HG03060 (cell line): ENCODE measurements around the gene NAV1.

Source experiments
- ATAC-seq: cut with Tn5 transposase; IDR thresholded peaks from one replicate; pipeline ENCODE4 v1.9.1; 2021; ENCODE audit warnings: low read depth, moderate number of reproducible peaks; ENCODE audit not compliant: unreplicated experiment

Gene NAV1

DNA sequence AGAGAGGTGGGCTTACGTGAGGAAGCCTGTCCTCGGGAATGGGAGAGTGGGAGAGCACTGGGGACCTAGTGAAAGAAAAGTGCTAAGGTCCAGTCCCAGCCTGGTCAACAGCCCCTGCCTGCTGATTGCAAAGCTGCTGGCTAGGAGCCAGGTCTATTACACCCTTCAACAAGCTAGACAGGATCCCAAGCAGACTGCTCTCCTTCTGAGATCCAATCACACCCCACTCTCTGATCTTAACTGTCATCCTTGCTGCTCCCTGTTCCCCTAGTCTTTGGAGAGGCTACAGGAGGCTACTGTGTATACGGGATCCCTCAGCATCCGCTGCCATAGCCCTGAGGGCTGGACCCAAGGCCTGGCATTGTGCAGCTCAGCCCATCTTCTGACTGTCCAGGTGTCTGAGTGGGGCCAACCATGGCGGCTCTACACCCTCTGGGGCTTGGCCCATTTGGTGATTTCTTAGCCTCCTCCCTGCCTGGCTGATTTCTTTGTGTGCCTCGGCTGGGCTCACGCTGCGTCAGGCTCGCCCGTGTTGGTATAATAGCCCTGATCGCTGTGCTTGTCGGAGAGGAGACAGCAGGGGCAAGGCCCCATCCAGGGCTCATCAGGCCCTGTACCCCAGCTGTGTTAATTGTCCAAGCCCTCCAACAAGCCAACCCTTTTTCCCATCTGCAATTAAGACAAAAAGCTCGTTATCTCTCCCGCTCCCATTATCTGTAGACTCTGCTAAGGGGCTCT is 43.9 kb downstream of the NAV1 start:
- ATAC-seq, result no peak

DNA sequence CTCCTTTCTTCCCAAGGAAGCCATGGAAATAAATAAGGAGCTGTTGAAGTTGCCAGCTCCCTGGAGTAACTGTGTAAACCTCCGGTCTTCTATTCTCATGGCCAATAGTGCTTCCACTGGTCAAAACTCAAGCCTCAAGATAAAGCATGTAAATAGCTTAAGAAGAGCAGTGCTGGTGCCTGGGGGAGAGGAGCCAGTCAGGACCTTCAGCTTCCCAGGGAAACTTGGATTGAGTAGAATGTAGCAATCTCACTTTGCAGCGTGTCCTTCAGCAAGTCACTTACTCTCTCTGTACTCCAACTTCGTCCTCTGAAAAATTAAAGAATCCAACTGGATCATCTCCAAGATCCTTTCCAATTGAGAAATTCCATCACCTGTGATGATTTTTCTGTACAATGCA is 44.7 kb downstream of the NAV1 start:
- no peak for ATAC-seq

DNA sequence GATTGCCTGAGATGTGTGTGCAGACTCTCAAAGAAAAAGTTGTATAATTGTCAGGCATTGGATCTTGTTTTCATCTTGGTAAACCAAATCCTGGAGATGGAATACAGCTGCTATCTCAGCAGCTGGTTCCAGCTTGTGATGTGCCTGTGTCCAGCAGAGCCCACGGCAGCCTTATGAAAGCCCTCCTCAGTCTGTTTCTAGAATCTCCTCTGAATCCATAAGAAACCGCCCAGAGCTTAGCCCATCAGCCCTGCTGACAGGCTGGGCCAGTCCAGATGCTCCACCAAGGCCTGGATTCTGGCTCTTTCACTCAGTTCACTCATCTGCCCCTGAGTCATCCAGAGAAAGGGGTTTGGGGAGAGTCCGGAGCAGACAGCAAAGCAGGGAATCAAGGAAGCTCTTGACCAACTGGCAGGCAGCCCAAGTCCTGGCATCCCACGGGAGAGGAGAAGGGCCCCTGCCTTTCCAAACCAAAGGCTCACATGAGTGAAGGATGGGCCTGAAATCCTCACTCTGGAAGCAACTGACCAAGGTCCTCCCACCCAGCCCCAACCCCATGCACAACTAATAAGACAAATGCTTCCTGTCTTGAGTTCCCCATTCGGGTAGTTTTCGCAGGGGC is 45.7 kb downstream of the NAV1 start:
- ATAC-seq, result no peak

DNA sequence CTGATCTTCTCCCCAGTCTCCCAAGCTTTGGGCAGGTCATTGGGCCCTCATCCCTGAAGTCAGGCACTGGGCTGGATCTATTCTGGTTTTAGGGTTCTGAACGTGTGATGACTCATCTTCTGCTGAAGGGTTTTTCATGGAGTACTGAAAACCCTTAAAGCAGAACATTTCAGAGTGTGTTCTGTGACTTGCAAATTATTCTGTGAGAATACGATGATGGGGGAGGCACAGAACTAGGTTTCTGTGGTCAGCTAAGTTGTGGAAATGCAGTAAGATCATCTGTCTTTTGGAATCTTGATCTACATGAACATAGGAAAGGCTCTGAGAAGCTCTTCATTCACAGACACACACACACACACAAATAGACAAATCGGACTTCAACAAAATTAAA is 46.2 kb downstream of the NAV1 start:
- ATAC-seq, result no peak

DNA sequence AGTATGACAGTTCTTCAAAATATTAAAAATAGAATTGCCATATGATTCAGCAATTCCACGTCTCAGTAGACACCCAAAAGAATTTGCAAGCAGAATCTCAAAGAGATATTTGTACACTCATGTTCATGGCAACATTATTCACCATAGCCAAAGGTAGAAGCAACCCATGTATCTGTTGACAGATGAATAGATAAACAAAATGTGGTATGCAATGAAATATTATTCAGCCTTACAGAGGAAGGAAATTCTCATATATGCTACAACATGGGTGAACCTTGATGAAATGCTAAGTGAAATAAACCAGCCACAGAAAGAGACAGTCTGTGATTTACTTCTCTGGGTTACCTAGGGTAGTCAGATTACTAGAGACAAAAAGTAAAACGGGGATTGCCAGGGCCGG is 47.0 kb downstream of the NAV1 start:
- no peak for ATAC-seq

DNA sequence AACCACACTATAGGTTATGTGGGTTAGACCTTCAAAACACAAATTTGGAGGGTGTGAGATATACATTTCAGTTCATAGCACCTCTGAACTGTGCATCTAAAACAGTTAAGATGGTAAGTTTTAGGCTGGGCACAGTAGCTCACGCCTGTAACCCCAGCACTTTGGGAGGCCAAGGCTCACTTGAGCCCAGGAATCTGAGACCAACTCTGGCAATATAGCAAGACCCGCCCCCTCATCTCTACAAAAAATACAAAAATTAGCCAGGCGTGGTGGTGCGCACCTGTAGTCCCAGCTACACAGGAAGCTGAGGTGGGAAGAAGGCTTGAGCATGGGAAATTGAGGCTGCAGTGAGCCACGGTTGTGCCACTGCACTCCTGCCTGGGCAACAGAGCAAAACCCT is 47.9 kb downstream of the NAV1 start:
- ATAC-seq, result no peak

DNA sequence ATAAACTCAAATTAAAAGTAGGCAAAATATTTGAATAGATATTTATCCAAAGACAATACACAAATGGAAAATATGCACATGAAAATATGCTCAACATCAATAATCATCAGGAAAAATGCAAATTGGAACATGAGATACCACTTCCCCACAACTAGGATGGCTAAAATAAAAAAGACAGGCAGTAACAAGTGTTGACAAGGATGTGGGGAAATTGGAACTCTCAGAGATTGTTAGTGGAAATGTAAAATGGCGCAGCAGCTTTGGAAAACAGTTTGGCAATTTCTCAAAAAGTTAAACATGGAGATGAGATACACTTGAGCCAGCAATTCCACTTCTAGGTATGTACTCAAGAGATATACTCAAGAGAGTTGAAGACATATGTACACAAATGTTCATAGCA is 48.8 kb downstream of the NAV1 start:
- ATAC-seq, result no peak
